ENCODE results near the gene CHST11.

CHST11 gene

GRCh38 chr12:104729091-104729490, 272.3 kb downstream of the CHST11 start:
- no peak for DNase-seq (ENCODE audit: low read depth, low spot score)
- no peak overlapping the region for H3K4me3 ChIP-seq (ENCODE audit: low read depth, low read length)
- TF ChIP-seq CTCF (IDR thresholded peaks at IDR 0.05; ENCODE audit: low read depth, low read length) = no peak
- in situ Hi-C loops (cut with HindIII; ENCODE audit: low sequenced_read_pairs) = no loop called here

- H3K4me3 ChIP-seq (ENCODE audit: low read depth, low read length) = no peak overlapping the region
- TF ChIP-seq CTCF (IDR thresholded peaks at IDR 0.05; ENCODE audit: low read depth, low read length) = no peak
- no peak for DNase-seq (ENCODE audit: low read depth, low spot score)
- in situ Hi-C loops (cut with HindIII; ENCODE audit: low sequenced_read_pairs) = no loop called here
These were observed 273.1 kb downstream of the CHST11 start for GRCh38 chr12:104729610-104730446.

GRCh38 chr12:104730763-104731162, 274.0 kb downstream of the CHST11 start:
- in situ Hi-C loops (cut with HindIII; ENCODE audit: low sequenced_read_pairs) = no loop called here
- no peak for TF ChIP-seq CTCF (IDR thresholded peaks at IDR 0.05; ENCODE audit: low read depth, low read length)
- no peak overlapping the region for H3K4me3 ChIP-seq (ENCODE audit: low read depth, low read length)
- DNase-seq (ENCODE audit: low read depth, low spot score) = no peak

- H3K4me3 ChIP-seq (ENCODE audit: low read depth, low read length) = no peak overlapping the region
- DNase-seq (ENCODE audit: low read depth, low spot score) = no peak
- TF ChIP-seq CTCF (IDR thresholded peaks at IDR 0.05; ENCODE audit: low read depth, low read length) = no peak
- in situ Hi-C loops (cut with HindIII; ENCODE audit: low sequenced_read_pairs) = no loop called here
These were observed 277.0 kb downstream of the CHST11 start for GRCh38 chr12:104733717-104734175.

GRCh38 chr12:104734541-104735095, 277.9 kb downstream of the CHST11 start:
- no peak for DNase-seq (ENCODE audit: low read depth, low spot score)
- no peak for TF ChIP-seq CTCF (IDR thresholded peaks at IDR 0.05; ENCODE audit: low read depth, low read length)
- in situ Hi-C loops (cut with HindIII; ENCODE audit: low sequenced_read_pairs) = no loop called here
- no peak overlapping the region for H3K4me3 ChIP-seq (ENCODE audit: low read depth, low read length)

DNA sequence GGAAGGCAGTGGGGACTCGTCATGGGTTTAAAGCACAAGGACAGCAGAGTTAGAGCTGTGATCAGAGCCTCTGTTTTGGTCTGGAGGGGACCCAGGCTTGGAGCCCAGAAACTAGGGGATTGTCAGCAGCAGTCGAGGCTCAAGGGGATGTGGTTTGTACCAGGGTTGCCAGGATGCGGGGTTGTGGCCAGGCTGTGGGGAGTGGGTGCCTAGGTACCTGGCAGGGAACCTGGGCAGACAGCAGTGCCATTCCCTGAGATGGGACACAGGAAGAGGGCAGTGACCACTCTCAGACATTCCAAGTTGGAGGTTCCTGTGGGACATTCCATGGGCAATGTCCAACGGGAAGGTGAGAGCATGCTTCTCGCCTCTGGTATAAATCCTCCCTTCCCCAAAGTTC, 279.1 kb downstream of the CHST11 start:
- in situ Hi-C loops (cut with HindIII; ENCODE audit: low sequenced_read_pairs) = no loop called here
- TF ChIP-seq CTCF (IDR thresholded peaks at IDR 0.05; ENCODE audit: low read depth, low read length) = no peak
- DNase-seq (ENCODE audit: low read depth, low spot score) = no peak
- H3K4me3 ChIP-seq (ENCODE audit: low read depth, low read length) = no peak overlapping the region

Measured in astrocyte of the spinal cord (primary cell).